Lower leg skin (tissue), 4 donors: ENCODE results near the gene CELF2. TPM values are rescaled to one million over a fixed set of nuclear protein-coding genes. Genes with fewer than 3 reads are reported as not detected.

ENCODE experiments used
- DNase-seq, 2 donors: peaks; one replicate each; pipeline ENCODE4 v3.0.0-alpha.2; 2019; ENCODE audit warnings: low spot score in 2 of 2
- H3K4me3 ChIP-seq: fragments of 200-600 bp; sonication (generic); 2 replicates; pipeline ENCODE4 v1.5.1; 2017; ENCODE audit warnings: mild to moderate bottlenecking, low read depth; ENCODE audit not compliant: poor library complexity, severe bottlenecking
- CTCF ChIP-seq, 3 donors: fragments of 450-650 bp; IDR thresholded peaks; one replicate each; pipeline ENCODE4 v1.5.1; 2016; ENCODE audit warnings: antibody characterized with exemption in 3 of 3, mild to moderate bottlenecking in 3 of 3, moderate library complexity in 2 of 3
- POLR2A ChIP-seq, 2 donors: fragments of 450-650 bp; IDR thresholded peaks; one replicate each; pipeline ENCODE4 v1.6.1; 2016 to 2017; ENCODE audit warnings: antibody characterized with exemption in 2 of 2, mild to moderate bottlenecking in 1 of 2, moderate library complexity in 1 of 2
- WGBS, 2 donors: methylation state at CpG; one replicate each; pipeline ENCODE4 v1.1.5; 2018; 5-methylcytosine and 5-hydroxymethylcytosine counted together
- intact Hi-C: fragments of 100-400 bp; cut with DNase I; formaldehyde crosslinking; loops from one replicate; pipeline ENCODE4 v1.15.0; 2023; ENCODE audit warnings: low total_unique reads
- total RNA-seq, 4 donors: library from RNA; depleted of rRNA; stranded (reverse); fragments of >200 nt; gene quantifications; one replicate each; pipeline ENCODE4 v1.1.0, GENCODE V29; 2016

The CELF2 gene
- total RNA-seq, 4 donors from 2014 or later: 16.9 to 39.9 (median 20.7) TPM

DNA sequence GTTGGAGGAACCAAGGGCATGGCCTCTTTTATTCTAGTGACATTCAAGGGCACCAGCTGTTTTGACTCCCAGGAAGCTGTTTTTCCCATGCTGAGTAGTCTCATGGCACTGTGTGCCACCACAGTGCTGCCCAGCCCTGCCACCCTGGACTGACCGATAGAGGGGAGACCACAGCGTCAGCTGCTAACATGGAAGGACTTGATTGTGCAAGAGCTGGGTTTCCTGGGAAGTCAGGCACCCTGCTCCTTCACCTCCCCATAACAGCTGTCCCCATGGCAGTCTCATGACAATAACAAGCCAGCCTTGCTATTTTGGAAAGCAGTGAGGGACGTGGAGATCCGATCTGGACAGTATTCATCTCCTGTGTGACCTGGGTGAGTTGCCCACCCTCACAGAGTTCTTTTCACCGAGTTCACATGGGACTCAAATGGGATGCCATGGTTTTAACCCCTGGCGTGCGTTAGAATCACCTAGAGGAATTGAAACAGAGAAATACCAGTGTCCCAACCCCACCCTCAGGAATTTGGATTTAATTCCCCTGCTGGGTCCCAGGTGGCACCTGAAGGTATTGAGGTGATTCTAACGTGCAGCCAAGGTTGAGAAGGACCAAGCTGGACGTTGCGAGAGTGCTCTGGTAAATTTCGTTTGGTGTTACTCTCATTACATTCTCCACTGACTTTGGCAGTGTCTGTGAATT is 174.8 kb downstream of the CELF2 start:
- TF ChIP-seq CTCF (IDR thresholded peaks at IDR 0.05): no peak
- TF ChIP-seq POLR2A (IDR thresholded peaks at IDR 0.05): no peak
- DNase-seq: peak in 1 of 2 donors; percentile 41
- intact Hi-C loops: no loop called here
- WGBS, 2 donors: 79% methylated on average over 11 of the region's 11 CpGs
- H3K4me3 ChIP-seq: no peak overlapping the region

DNA sequence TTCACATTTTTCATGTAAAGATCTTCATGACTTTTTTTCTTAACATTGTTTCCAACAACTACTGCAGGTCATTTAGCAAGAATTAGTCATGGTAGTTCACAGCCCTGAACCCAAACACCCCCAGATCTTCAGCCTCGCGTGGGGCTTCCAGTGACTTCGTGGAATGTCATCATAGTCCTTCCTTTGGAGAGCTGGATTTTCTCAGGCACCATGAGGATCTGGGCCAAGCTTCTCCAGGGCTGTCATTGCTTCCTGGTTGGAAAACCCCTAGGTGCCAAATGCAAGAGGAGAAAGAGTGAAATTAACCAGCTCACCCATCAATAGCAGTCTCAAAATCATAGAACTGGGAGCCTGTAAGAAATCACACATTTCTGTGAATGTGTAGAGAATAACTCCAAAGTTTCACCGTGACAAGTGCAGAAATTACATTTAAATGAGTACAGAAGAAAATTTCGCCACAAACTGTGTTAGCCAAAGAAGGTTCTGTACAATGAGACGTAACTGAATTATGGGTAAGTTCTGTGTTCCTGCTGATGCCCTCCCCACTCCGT is 175.4 kb downstream of the CELF2 start:
- no peak overlapping the region for H3K4me3 ChIP-seq
- intact Hi-C loops: no loop called here
- no peak for DNase-seq
- TF ChIP-seq POLR2A (IDR thresholded peaks at IDR 0.05) (no peak), CTCF (IDR thresholded peaks at IDR 0.05) (no peak)
- 77 to 83% methylated on average over 7 of the region's 7 CpGs for WGBS, 2 donors

DNA sequence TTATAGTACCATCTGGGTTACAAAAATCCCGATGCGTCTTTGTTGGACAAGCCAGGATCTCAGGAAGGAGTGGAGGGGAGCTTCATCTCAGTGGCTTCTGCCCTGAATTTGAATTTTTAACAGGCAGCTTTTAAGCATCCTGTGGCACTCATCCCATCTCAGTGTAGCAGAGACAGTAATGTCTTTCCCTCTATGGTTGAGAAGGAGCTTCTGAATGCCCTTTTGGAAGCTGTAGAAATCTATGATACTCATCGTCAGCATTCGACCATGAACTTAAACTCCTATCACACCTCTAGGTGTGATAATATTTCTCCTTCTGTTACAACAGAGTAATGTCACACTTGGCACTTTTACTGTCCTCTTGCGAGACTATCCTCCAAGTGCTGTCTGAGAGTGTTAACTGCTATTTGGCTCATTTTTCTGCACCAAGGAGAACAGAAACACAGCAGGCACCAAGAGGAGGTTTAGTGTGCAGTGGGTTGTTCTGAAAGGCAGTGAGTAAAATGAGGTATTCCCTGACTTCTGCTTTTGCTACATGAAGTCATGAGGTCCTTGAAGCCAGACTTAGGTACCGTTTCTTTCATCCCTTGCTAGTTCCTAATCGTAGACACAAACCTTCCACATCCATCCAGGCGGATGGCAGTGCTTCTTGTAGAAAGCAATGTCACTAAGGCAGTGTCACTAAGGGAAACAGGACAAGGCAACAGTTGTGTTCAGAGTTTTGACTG is 177.4 kb downstream of the CELF2 start:
- TF ChIP-seq POLR2A (IDR thresholded peaks at IDR 0.05) (no peak), CTCF (IDR thresholded peaks at IDR 0.05) (no peak)
- no peak for DNase-seq
- no peak overlapping the region for H3K4me3 ChIP-seq
- 87 to 88% methylated on average over 8 of the region's 8 CpGs for WGBS, 2 donors
- intact Hi-C loops: no loop called here

DNA sequence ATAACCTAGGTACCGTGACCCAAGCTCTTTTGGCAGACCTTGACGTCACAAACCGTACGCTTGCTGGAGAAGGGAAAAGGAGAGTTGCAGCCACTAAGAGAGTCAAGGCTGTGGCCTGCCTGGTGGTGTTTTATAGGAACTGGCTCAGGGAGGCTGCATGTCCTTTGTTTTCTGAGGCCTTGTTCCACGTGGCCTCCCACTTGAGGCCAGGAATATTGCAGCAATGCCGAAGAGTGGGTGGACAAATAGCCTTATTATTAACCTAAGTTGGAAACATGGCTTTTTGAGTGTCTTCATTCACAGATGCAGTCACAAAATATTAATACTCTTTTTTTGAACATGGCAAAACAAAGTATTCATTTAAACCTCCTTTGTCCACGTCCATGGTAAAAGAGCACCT is 178.0 kb downstream of the CELF2 start:
- H3K4me3 ChIP-seq: no peak overlapping the region
- intact Hi-C loops: no loop called here
- no peak for TF ChIP-seq POLR2A (IDR thresholded peaks at IDR 0.05)
- TF ChIP-seq CTCF (IDR thresholded peaks at IDR 0.05): no peak
- no peak for DNase-seq
- 90 to 92% methylated on average over 7 of the region's 7 CpGs for WGBS, 2 donors

GRCh38 chr10:11197266-11197712 is 179.6 kb downstream of the CELF2 start:
- TF ChIP-seq POLR2A (IDR thresholded peaks at IDR 0.05) (no peak), CTCF (IDR thresholded peaks at IDR 0.05) (no peak)
- intact Hi-C loops: no loop called here
- 48 to 59% methylated on average over 7 of the region's 7 CpGs for WGBS, 2 donors
- peak in 1 of 2 donors; percentile 54 for DNase-seq
- no peak overlapping the region for H3K4me3 ChIP-seq
